IMR-90 (cell line): ENCODE measurements around the gene MYO3B. TPM values are rescaled to one million over a fixed set of nuclear protein-coding genes. Genes with fewer than 3 reads are reported as not detected.

Experiments used
- ATAC-seq: fragments of 200-7000 bp; cut with Tn5 transposase; 2 replicates; pipeline ENCODE4 v1.9.1; 2020; ENCODE audit warnings: low read depth, mild to moderate bottlenecking, moderate library complexity
- BruUV-seq: library from RNA; stranded (reverse); fragments of 400-500 nt; replicated peaks from 2 replicates; lab custom pipeline; 2021; lab: Mats Ljungman, UMichigan
- CTCF ChIA-PET: fragments of 300-600 bp; formaldehyde crosslinking; extraction: SDS; loops from one replicate; lab custom pipeline; 2021; ENCODE audit warnings: antibody characterized with exemption; lab: Yijun Ruan, JAX
- POLR2A ChIA-PET: fragments of 300-600 bp; sonication (Branson Sonifier 250); formaldehyde crosslinking; loops from one replicate; lab custom pipeline; 2022; ENCODE audit warnings: antibody characterized with exemption; ENCODE audit not compliant: unreplicated experiment; lab: Charles Lee
- DNase-seq: peaks from one replicate; pipeline ENCODE4 v3.0.0; 2013
- H2AFZ ChIP-seq: replicated peaks from 2 replicates; pipeline ENCODE3; 2013; ENCODE audit warnings: low read length, mild to moderate bottlenecking; ENCODE audit not compliant: poor library complexity
- H2AK5ac ChIP-seq: 2 replicates; pipeline ENCODE4 v1.6.1; 2013; ENCODE audit warnings: low read depth, low read length, inconsistent platforms
- H2AK9ac ChIP-seq: replicated peaks from 2 replicates; pipeline ENCODE3; 2013; ENCODE audit warnings: mild to moderate bottlenecking, low read depth, low read length, moderate library complexity; ENCODE audit not compliant: poor library complexity
- H2BK120ac ChIP-seq: 2 replicates; pipeline ENCODE4 v1.6.1; 2013; ENCODE audit warnings: low read depth, low read length, inconsistent platforms
- H2BK15ac ChIP-seq: 3 replicates; pipeline ENCODE4 v1.6.1; 2013; ENCODE audit warnings: low read depth, low read length, inconsistent platforms
- H2BK20ac ChIP-seq: 2 replicates; pipeline ENCODE4 v1.6.1; 2013; ENCODE audit warnings: low read depth, mild to moderate bottlenecking, inconsistent platforms, low read length, moderate library complexity
- H2BK5ac ChIP-seq: 2 replicates; pipeline ENCODE4 v1.6.1; 2013; ENCODE audit warnings: mild to moderate bottlenecking, low read depth, low read length, inconsistent platforms; ENCODE audit not compliant: poor library complexity, severe bottlenecking
- H3K14ac ChIP-seq: replicated peaks from 2 replicates; pipeline ENCODE4 v1.6.1; 2013; ENCODE audit warnings: low read depth, low read length, inconsistent platforms
- H3K18ac ChIP-seq: 2 replicates; pipeline ENCODE4 v1.6.1; 2013; ENCODE audit warnings: low read depth, low read length, control low read depth
- H3K23ac ChIP-seq: 2 replicates; pipeline ENCODE4 v1.6.1; 2013; ENCODE audit warnings: low read depth, low read length, inconsistent platforms
- H3K27ac ChIP-seq: 2 replicates; pipeline ENCODE4 v1.5.1; 2013; ENCODE audit warnings: mild to moderate bottlenecking, control low read depth, low read length; ENCODE audit not compliant: insufficient read depth
- H3K27me3 ChIP-seq: 2 replicates; pipeline ENCODE4 v1.6.1; 2013; ENCODE audit warnings: low read length; ENCODE audit not compliant: control insufficient read depth, insufficient read depth
- H3K36me3 ChIP-seq: 2 replicates; pipeline ENCODE4 v1.6.1; 2013; ENCODE audit warnings: low read length, mixed read lengths; ENCODE audit not compliant: control insufficient read depth, insufficient read depth
- H3K4ac ChIP-seq: 2 replicates; pipeline ENCODE4 v1.6.1; 2013; ENCODE audit warnings: low read depth, low read length, inconsistent platforms
- H3K4me1 ChIP-seq: 2 replicates; pipeline ENCODE4 v1.6.1; 2013; ENCODE audit warnings: low read length, mixed read lengths; ENCODE audit not compliant: control insufficient read depth, insufficient read depth
- H3K4me2 ChIP-seq: 2 replicates; pipeline ENCODE4 v1.6.1; 2013; ENCODE audit warnings: low read depth, mild to moderate bottlenecking, control low read depth, low read length, moderate library complexity
- H3K4me3 ChIP-seq: 2 replicates; pipeline ENCODE4 v1.5.1; 2013; ENCODE audit warnings: low read depth, mild to moderate bottlenecking, control low read depth, low read length, moderate library complexity; ENCODE audit not compliant: insufficient read depth
- H3K56ac ChIP-seq: 2 replicates; pipeline ENCODE4 v1.6.1; 2013; ENCODE audit warnings: low read length, inconsistent platforms; ENCODE audit not compliant: insufficient read depth; ENCODE audit errors: extremely low read depth
- H3K79me1 ChIP-seq, 2 experiments: 2 replicates each; pipeline ENCODE4 v1.6.1; 2013; ENCODE audit warnings: low read length in 2 of 2, inconsistent platforms in 1 of 2, low read depth in 1 of 2
- H3K9ac ChIP-seq: 2 replicates; pipeline ENCODE4 v1.6.1; 2013; ENCODE audit warnings: low read depth, low read length, control low read depth
- H3K9me1 ChIP-seq: 2 replicates; pipeline ENCODE4 v1.6.1; 2013; ENCODE audit warnings: low read length, inconsistent platforms; ENCODE audit not compliant: insufficient read depth
- H3K9me3 ChIP-seq: 2 replicates; pipeline ENCODE4 v1.6.1; 2013; ENCODE audit warnings: low read length; ENCODE audit not compliant: control insufficient read depth, insufficient read depth
- H4K20me1 ChIP-seq: 2 replicates; pipeline ENCODE4 v1.6.1; 2013; ENCODE audit warnings: low read length, inconsistent platforms; ENCODE audit not compliant: insufficient read depth
- H4K5ac ChIP-seq: 2 replicates; pipeline ENCODE4 v1.6.1; 2013; ENCODE audit warnings: mild to moderate bottlenecking, low read depth, low read length, control low read depth
- H4K8ac ChIP-seq, 2 experiments: 2 replicates each; pipeline ENCODE4 v1.6.1; 2013; ENCODE audit warnings: low read depth in 2 of 2, low read length in 2 of 2, control low read depth in 1 of 2, inconsistent platforms in 1 of 2
- H4K91ac ChIP-seq: 2 replicates; pipeline ENCODE4 v1.6.1; 2013; ENCODE audit warnings: low read depth, low read length, inconsistent platforms; ENCODE audit not compliant: insufficient read depth
- ELK1 ChIP-seq: fragments of 150-350 bp; IDR thresholded peaks from 2 replicates; pipeline ENCODE4 v1.6.1; 2016; ENCODE audit warnings: low read depth, mild to moderate bottlenecking, low read length, moderate library complexity, borderline replicate concordance
- MAZ ChIP-seq: IDR thresholded peaks from 2 replicates; pipeline ENCODE4 v1.6.1; 2012; ENCODE audit warnings: low read depth, mild to moderate bottlenecking, low read length, improper control_type of control experiment, moderate library complexity, borderline replicate concordance
- RAD21 ChIP-seq: IDR thresholded peaks from 2 replicates; pipeline ENCODE4 v1.6.1; 2012; ENCODE audit warnings: low read length, improper control_type of control experiment
- RFX5 ChIP-seq: IDR thresholded peaks from 2 replicates; pipeline ENCODE4 v1.8.0; 2012; ENCODE audit warnings: low read depth, mild to moderate bottlenecking, low read length, moderate library complexity
- WGBS, 2 experiments: methylation state at CpG; one replicate each; pipeline versions ENCODE4 v1.1.5 to v1.1.7; 2013; ENCODE audit warnings: missing lambda C conversion rate in 2 of 2; ENCODE audit not compliant: insufficient read length in 1 of 2; ENCODE audit errors: extremely low coverage in 2 of 2; 5-methylcytosine and 5-hydroxymethylcytosine counted together
- dilution Hi-C: fragments of 300-500 bp; cut with HindIII; formaldehyde crosslinking; loops from one replicate; pipeline ENCODE4 v1.14.3; 2018; ENCODE audit warnings: low sequenced_read_pairs; ENCODE audit not compliant: unreplicated experiment
- in situ Hi-C: fragments of 300-500 bp; cut with MboI; formaldehyde crosslinking; loops from 3 replicates; pipeline ENCODE4 v1.14.3; 2019; ENCODE audit warnings: low sequenced_read_pairs, inconsistent platforms, mixed read lengths
- intact Hi-C: fragments of 100-400 bp; cut with micrococcal nuclease; formaldehyde crosslinking; loops from 2 replicates; pipeline ENCODE4 v1.10.0; 2022
- polyA plus RNA-seq, 3 experiments: library from polyadenylated mRNA; depleted of rRNA; stranded (reverse); fragments of >200 nt; gene quantifications; 2 replicates each; pipeline ENCODE4 v1.2.3, GENCODE V29; 2012; ENCODE audit warnings: low replicate concordance in 1 of 3
- total RNA-seq: library from RNA; depleted of rRNA; stranded (reverse); fragments of >200 nt; gene quantifications from 2 replicates; pipeline ENCODE4 v1.2.3, GENCODE V29; 2012

MYO3B gene
- total and polyA plus RNA-seq, 2 of the 4 experiments (the other 2 are of a cell fraction), result 0.02 TPM; not detected in 1

DNA sequence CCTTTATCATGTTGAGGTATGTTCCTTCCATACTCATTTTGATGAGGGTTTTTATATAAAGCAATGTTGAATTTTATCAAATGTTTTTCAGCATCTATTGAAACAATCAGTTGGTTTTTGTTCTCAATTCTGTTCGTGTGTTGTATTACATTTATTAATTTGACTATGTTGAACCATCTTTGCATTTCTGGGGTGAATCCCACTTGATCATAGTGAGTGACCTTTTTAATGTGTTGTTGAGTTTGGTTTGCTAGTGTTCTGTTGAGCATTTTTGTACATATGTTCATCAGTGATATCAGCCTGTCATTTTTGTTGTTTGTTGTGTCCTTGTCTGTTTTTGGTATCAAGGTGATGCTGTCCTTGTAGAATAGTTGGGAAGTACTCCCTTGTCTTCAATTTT lies 110.9 kb downstream of the MYO3B start:
- dilution Hi-C loops (no loop called here), in situ Hi-C loops (no loop called here), intact Hi-C loops (no loop called here)
- TF ChIP-seq RFX5 (no peak), MAZ (no peak), RAD21 (no peak), ELK1 (no peak)
- Histone ChIP-seq H2BK15ac (no peak overlapping the region), H3K4me3 (no peak overlapping the region), H3K9me3 (no peaks in the 10 kb centered on the region), H3K9me1 (no peaks in the 10 kb centered on the region), H3K18ac (no peak overlapping the region), H2AK5ac (no peak overlapping the region), H3K79me1 (no peaks in the 10 kb centered on the region), H3K27me3 (no peaks in the 10 kb centered on the region), H4K20me1 (no peaks in the 10 kb centered on the region), H3K23ac (no peak overlapping the region), H3K36me3 (no peaks in the 10 kb centered on the region), H2AK9ac (no peak overlapping the region), H2BK5ac (no peak overlapping the region), H3K14ac (no peak overlapping the region), H2BK20ac (no peak overlapping the region), H4K91ac (no peak overlapping the region), H3K4ac (no peak overlapping the region), H3K27ac (no peak overlapping the region), H3K56ac (no peak overlapping the region), H4K8ac (no peak overlapping the region), H4K5ac (no peak overlapping the region), H2AFZ (no peak overlapping the region), H2BK120ac (no peak overlapping the region), H3K9ac (no peak overlapping the region), H3K4me1 (no peaks in the 10 kb centered on the region), H3K4me2 (no peak overlapping the region)
- no CpG with 5 or more reads among the region's 1 CpG for WGBS, 2 experiments
- ChIA-PET POLR2A (no interaction called here), CTCF (no interaction called here)
- ATAC-seq, result no peak
- DNase-seq, result no peak
- no TSS peak for BruUV-seq
